GM19043 (cell line): ENCODE data around the gene BEST1.
"Not testable (repeated sequence)": the region's sequence is repeated elsewhere in the genome, so short reads cannot be mapped to it uniquely, and the experiment has no call there.

Experiments used
- ATAC-seq: cut with Tn5 transposase; IDR thresholded peaks from one replicate; pipeline ENCODE4 v1.9.1; 2021; ENCODE audit warnings: low read depth; ENCODE audit not compliant: unreplicated experiment

The BEST1 gene

DNA sequence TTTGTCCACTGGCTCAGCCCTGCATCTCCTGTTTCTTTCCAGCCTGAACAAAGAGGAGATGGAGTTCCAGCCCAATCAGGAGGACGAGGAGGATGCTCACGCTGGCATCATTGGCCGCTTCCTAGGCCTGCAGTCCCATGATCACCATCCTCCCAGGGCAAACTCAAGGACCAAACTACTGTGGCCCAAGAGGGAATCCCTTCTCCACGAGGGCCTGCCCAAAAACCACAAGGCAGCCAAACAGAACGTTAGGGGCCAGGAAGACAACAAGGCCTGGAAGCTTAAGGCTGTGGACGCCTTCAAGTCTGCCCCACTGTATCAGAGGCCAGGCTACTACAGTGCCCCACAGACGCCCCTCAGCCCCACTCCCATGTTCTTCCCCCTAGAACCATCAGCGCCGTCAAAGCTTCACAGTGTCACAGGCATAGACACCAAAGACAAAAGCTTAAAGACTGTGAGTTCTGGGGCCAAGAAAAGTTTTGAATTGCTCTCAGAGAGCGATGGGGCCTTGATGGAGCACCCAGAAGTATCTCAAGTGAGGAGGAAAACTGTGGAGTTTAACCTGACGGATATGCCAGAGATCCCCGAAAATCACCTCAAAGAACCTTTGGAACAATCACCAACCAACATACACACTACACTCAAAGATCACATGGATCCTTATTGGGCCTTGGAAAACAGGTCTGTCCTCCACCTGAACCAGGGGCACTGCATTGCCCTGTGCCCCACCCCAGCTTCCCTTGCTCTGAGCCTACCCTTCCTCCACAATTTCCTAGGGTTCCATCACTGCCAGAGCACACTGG lies 12.3 kb downstream of the BEST1 start:
- ATAC-seq = no peak

DNA sequence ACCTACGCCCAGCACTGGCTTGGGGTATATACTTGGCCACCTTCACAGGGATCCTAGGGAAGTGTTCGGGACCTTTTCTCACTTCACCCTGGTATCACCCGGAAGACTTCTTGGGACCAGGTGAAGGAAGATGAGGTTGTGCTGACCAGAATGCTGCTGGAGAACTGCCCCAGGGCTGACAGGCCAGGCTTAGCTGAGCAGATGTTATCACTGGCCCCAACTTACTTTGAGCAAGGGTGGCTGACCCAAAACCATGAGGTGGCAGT lies 12.8 kb downstream of the BEST1 start:
- no peak for ATAC-seq

DNA sequence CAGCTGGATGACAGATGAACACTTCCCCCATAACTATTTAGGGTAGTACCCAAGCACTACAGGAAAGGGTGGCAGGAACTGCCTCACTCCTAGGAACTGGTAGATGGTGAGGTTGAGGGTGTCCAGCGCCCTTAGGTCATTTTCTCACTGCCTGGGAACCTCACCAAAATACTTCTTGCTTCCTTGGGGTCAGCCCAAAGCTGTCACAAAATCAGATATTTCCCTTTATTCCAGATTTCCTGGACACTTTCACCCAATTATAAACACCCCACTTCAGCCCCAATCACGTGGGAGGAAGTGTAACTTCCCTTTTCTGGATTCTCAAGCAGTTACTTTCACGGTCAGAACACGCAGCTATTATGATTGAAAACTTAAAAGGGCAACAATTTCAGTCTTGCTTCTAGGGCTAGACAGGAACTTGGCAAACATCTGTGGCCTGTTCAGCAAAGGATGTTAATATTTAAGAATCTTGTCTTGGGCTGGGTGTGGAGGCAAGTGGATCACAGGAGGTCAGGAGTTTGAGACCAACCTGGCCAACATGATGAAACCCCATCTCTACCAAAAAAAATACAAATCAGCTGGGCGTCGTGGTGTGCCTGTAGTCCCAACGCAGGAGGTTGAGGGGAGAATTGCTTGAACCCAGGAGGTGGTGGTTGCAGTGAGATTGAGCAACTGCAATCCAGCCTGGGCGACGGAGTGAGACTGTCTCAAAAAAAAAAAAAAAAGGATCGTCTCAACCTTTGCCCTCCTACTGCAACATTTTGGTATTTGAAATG lies 13.3 kb downstream of the BEST1 start:
- no peak for ATAC-seq

DNA sequence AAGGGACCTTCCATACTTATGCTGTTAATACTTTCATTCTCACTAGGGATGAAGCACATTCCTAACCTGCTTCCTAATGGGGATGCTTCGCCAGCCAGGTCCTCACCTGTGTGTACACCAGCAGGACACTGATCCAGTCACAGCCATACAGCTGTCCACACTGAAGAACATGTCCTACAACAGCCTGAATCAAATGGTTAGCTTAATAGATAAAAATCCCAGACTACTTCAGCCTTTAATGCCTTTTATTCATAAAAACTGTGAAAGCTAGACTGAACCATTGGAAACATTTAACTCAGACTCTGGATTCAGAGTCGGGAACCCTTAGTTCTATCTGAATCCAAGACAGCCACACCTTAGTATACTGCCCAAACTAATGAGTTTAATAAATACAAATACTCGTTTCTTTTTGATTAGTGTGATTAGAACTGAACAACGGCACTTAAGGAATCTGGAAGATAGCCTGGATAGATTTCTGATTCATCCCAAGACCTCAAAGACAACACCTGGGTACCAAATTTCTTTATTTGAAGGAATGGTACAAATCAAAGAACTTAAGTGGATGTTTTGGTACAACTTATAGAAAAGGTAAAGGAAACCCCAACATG lies 14.0 kb downstream of the BEST1 start:
- no peak for ATAC-seq

DNA sequence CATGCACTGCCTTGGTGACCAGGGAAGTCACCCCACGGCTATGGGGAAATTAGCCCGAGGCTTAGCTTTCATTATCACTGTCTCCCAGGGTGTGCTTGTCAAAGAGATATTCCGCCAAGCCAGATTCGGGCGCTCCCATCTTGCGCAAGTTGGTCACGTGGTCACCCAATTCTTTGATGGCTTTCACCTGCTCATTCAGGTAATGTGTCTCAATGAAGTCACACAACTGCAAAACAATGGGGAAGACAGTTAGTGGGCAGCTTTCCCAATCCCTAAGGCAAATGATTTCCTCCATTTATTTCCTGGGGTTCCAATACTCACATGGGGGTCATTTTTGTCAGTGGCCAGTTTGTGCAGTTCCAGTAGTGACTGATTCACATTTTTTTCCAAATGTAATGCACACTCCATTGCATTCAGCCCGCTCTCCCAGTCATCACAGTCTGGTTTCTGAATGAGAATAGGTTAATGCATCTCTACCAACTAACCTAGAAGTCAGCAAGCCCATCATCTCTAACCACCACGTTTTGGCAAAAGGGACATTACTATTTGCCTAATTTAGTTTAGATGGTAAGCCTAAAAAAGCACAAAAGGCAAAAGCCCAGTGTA lies 14.6 kb downstream of the BEST1 start:
- not testable (repeated sequence) for ATAC-seq

DNA sequence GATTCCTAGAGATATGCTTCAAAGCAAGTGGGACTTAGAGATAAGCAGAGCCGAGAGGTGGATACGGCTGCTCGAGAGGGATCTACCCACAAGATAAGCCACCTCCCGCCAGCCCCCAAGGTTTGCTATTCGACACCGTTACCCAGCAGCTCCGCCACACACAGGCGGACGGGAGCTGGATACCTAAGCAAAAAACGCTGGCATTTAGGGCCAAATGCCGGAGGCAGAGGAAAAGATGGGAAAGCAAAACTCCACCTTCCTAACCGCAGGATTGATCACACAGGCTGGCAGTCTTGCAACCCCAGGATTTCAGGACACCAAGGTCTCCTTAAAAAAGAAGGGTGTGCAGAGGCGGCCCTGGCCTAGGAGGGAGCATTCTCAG lies 16.6 kb downstream of the BEST1 start:
- no peak for ATAC-seq

DNA sequence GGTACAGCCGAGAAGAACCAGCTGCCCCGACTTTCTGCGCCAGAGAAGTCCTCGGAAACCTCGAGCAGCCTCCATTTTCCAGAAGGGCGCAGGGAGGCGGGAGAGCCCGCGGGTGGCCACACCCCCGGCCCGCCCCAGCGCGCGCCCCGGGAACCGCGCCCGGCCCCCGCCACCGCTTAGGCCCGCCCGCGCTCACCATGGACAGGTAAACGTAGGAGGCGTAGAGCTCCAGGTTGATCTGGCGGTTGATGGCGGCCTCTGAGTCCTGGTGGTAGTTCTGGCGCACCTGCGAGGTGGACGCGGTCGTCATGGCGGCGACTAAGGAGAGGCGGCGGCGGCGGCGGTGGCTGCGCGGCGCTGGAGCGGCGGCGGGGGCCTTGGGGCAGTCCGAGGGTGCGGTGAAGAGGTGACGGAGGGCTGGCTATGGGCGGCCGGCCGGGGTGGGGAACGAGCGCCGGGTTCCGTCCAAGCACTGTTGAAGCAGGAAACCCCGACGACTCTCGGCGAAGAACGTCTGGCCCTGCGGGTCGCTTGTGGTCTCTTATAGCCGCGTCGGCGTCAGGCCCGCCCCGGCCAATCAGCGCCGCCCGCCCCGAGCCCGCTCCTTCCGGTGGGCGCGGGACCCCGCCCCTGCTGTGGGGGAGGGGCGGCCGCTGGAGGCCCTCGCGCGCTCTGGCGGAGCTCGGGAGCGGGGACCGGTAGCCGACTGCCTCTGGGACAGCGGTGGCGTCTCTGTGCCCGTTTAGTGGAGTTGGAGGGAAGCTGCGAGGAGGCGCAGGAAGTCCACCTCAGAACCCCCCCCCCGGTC lies 17.2 kb downstream of the BEST1 start, which contains the start of gene FTH1:
Gene FTH1 (minus strand): TSS at position 519 of the 808 bp plus-strand sequence. CDS start 209 bp downstream, at position 310.
- peak; percentile 36 for ATAC-seq

DNA sequence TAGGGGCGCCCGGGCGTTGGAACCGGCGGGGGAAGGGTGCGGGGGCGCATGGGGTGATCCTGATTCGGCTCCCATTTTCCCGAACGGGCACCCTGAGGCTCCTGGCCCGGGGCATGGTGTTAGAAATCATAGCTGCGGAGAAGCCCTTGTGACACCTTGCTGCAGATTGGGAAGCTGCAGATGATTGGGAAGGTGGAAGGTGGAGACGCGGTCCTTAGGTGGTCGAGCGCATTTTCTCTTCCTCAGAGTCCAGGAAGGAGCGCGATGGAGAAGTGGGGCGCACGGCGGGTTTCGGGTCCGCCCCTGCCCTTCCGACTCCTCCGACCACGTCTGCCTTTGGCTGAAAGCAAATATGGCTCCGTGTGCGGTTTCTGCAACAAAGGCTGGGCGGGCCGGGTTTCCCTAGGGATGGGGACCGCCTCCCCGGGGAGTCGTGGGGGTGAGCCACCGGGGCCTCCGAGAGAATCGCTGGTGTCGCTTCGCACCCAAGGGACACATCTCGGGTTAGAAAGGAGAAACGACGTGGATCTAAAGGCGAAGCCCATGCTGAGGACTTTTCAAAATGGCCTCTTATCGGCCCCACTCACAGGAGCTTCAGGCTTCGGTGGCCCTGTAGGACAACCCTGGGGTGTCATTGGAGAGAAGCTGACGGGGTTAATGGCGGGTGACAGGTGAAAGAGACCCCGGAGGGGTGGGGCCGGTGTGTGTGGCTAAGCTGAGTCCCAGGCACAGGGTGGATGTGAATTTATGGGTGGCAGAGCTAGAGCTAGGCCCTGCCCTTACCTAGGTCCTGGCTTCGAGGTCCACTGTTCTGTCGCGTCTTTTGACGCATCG lies 18.0 kb downstream of the BEST1 start:
- no peak for ATAC-seq

DNA sequence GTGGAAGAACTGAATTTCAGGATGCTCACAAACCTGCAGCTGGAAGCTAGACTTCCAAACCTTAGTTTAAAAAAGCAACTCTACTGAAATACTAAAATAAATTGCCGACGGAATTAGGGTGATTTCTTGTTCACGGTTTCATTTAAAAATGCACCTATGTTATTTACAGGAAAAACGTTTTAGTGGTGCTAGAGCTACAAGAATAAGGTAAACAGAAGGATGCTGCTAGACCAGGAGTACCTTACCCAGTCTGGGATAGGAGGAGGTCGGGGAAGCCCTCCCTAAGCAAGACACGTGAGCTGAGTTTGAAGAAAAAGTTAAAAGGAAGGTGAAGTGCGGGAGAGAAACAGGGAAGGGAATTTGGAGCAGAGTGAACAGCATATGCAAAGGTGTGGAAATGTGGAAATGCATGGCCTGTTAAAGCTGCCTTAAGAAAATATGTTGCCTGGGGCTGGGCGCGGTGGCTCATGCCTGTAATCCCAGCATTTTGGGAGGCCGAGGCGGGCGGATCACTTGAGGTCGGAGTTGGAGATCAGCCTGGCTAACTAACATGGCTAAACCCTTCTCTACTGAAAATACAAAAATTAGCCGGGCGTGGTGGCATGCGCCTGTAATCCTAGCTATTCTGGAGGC lies 18.7 kb downstream of the BEST1 start:
- ATAC-seq = no peak

DNA sequence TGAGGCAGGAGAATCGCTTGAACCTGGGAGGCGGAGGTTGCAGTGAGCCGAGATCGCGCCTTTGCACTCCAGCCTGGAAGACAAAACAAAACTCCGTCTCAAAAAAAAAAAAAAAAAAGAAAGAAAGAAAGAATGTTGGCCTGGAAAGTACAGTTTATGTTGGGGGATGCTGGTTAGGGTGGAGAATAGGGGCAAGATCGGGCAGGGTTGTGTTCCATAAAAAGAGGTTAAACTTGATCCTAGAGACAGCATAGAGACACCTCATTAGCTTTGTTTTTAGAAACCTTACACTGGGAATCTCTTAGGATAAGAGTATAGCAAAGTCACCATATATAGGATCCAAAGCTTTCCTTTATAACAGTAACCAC lies 19.2 kb downstream of the BEST1 start:
- no peak for ATAC-seq

DNA sequence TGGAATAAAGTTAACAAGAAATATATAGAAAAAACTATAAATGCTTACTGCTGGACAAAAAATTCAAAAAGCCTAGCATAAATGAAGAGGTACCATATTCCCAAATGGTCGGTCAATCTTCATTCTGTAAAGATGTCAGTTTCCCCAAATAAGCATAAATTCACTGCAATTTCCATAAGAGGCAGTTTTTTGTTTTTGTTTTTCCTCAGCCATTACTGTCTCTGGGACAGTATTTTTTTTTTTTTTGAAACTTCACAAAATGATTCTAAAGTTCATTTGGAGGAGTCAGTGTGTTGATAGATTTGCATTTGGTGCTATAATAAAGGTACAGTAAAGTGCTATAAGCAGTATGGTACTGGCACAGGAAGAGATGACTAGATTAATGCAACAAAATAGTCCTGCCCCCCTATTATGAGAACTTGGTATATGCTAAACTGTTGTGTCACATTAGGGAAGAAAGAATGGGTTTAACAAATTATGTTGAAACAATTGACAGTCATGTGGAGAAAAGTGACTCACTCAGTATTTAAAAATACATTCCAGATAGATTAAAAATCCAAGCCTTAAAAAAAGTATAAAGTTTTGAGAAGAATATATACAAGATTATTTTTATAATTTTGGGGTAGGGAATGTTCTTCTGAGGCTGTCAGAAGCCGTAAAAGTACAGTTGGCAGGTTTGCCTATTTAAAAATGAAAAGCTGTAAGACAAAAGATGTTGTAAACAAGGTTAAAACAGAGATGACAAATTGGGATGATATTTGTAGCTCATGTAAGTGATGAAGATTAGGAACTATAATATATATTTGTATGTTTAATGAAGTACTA lies 19.9 kb downstream of the BEST1 start:
- no peak for ATAC-seq

DNA sequence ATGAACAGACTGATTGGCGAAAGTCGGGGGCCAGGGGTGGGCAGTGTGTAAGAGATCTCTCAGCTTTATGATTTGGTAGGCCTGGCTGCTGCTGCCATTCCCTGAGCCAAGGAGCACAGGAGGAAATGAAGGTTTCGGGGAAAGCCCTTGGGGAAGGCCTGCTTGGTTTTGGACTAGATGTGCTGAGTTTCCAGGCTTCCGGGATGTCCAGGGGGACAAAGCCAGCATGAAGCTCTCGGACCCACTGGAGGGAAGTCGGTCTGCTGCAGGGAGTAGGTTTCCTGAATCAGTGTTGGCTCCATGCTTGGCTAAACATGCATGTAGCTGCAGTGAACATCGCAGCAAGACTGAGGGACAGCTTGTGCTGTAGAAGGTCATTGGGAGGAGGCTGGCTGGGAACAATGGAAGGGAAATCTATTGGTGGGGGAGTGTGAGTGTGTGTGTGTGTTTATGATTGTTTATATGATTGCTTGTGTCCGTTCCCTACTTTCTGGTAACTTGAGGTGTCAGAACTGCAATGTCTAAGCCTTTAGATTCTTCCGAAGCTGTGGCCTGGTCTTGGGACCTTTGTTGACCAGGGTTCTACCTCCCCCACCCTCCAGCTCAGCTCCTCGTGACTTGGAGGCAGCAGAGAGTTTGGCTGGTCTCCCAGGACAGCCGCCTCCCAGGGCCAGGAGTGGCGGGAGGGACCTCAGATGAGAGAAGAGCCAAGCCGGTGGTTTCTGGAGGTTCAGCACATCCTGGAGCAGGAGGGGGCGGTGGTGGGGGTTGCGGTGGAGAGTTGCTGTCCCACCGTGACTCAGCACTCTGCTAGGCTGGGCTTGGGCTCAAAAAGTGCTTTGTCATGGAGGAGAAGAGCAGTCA lies 21.3 kb downstream of the BEST1 start:
- no peak for ATAC-seq

DNA sequence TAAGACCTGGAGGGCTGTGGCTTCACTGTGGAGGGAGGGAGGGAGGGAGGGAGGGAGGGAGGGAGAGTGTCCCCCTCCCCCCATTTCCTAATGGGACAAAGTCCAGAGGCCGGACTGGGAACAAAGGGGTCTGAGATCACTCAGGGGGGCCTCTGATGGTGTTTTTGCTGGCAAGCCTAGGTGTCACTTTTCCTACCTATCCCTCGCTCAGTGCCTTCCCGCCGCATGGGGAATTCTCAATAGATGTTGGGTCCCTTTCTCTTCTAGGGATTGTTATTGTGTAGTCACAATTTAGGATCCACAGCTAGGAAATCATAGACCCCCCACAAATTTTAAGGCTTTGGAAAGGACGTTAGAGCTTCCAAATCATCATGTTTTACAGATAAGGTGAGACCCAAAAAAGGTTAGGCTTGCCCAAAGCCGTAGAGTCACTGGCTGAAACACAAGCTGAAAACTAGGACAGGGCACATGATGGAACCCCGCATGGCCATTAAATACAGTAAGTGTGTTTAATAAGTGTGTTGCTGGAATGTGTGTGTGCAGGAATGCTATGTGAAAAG lies 22.0 kb downstream of the BEST1 start:
- no peak for ATAC-seq

DNA sequence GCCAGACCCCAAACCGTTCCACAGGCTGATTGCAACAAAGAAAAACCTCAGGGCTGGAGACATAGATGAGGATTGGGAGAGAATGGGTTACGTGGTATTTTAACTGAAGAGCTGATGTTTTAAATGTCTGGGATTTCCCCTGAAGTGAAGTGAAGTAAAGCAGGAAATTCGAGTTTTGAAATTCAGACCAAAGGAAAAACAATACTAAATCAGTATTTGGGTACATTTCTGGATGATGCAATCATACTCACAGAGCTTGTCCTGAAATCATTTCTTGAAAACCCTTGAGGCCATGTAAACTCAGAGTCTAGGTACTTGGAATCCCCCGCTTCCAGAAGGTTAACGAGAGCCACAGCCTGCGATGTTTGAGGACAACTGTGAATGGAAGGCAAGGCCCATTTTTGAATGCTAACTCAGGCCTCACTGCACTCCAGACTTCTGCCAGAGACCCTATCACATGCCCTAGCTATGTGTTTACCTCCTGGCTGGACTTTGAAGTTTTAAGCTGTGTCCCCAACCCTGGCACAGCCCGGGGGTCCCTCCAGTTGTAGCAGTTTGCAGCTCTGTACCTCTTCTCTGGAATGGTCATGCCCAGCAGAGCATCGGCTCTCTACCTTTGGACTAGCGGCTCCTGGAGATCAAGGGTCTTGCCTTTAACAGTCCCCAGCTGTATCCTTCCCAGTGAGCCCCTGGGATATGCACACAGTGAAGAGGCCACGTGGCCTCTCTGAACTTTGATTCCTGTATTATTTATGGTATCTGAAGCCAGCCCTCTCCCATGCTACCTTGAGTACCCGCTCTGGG lies 22.7 kb downstream of the BEST1 start:
- no peak for ATAC-seq

DNA sequence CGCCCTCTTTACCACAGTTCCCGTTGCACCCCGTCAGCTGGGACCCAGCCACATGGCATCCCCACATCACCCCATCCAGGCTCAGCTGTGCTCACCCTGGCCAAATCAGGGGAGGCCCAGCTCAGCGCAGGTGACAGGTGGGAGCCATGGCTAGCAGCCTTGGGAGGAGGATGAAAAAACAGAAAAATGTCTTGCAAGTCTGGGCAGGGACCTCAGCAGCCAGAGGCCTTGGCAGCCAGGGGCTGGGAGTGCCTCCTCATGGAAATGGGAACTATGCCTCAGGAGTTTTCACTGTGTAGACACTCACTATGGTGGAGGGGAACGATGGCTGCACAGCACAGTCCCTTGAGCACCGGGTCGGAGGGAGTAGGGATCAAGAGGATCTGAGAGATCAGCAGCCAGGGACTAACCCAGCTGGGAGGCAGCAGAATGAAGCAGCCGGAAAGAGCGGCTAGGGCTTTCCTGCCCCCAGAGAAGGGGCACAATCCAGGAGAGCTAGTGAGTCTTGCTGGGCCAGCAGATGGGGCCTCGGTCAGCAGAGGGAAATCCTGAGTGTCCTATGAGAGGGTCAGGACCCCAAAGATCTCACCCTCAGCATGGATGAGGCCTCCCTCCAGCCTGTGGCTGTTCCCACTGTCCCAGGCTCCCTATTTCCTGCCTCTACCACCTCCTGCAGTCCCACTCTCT lies 23.5 kb downstream of the BEST1 start:
- ATAC-seq = no peak
